GM19239 (cell line): Measurements from ENCODE around the gene FAM228B.
"Not testable (repeated sequence)": the region's sequence is repeated elsewhere in the genome, so short reads cannot be mapped to it uniquely, and the experiment has no call there.

Experiments
- DNase-seq: peaks from one replicate; pipeline ENCODE4 v3.0.0; 2011; ENCODE audit warnings: low spot score; ENCODE audit not compliant: insufficient read length
- FAIRE-seq: peaks from 2 replicates; lab custom pipeline; 2011; peaks lifted over from hg19 to GRCh38; lab: Jason Lieb, UNC

The FAM228B gene

DNA sequence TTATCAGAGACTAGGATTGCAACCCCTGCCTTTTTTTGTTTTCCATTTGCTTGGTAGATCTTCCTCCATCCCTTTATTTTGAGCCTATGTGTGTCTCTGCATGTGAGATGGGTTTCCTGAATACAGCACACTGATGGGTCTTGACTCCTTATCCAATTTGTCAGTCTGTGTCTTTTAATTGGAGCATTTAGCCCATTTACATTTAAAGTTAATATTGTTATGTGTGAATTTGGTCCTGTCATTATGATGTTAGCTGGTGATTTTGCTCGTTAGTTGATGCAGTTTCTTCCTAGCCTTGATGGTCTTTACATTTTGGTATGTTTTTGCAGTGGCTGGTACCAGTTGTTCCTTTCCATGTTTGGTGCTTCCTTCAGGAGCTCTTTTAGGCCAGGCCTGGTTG is 73.9 kb downstream of the FAM228B start:
- FAIRE-seq: not testable (repeated sequence)

DNA sequence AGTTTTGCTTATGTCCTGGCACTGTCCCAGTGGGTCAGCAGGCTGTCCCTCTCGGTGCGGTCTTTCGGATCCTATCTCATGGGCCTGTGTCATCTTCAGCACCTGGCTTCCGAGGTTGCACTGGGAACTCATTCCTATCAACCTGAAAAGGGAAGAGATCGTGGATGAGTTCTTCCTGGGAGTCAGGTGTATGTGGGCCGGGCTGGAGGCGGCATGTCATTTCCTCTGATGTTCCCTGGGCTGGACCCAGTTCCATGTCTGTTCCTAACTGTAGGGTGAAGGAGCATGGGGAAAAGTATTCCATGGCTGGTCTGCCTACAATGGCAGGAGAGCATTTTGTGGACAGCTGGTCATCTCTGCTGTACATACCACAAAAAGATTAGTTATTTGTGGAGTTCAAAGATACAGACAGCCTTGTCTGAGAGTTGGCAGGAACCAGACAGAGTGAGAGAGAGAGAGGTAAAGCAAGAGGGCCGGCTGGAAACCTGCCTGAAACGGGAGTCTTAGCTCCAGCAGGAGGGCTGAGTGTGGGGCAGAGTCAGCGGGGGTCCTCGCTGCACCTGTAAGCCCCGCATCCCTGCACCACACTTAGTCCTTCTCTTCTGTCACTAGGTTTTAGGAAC is 76.8 kb downstream of the FAM228B start:
- FAIRE-seq: no peak

More for the DNA sequence above, 73.9 kb downstream of the FAM228B start:
- not testable (repeated sequence) for DNase-seq

DNA sequence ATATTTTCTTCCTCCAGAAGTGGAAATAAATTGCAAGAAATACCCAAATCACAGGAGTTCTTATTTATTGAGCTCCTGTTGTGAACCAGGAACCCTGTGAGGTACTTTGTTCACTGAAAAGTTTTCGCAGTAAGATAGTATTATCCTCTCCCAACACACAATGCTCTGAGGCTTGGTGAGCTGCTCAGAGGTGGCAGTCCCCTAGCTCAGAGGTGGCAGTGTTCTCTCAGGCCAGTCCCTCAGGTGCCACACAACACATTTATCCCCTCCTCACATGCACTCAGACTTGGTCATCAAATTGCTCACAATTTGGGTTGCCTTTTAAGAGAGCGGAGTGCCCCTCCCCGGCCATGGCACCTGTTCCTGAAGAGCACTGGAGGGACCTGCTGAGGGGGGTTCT is 77.5 kb downstream of the FAM228B start:
- FAIRE-seq (no peak), DNase-seq (no peak)

More for the DNA sequence above, 76.8 kb downstream of the FAM228B start:
- DNase-seq: no peak

DNA sequence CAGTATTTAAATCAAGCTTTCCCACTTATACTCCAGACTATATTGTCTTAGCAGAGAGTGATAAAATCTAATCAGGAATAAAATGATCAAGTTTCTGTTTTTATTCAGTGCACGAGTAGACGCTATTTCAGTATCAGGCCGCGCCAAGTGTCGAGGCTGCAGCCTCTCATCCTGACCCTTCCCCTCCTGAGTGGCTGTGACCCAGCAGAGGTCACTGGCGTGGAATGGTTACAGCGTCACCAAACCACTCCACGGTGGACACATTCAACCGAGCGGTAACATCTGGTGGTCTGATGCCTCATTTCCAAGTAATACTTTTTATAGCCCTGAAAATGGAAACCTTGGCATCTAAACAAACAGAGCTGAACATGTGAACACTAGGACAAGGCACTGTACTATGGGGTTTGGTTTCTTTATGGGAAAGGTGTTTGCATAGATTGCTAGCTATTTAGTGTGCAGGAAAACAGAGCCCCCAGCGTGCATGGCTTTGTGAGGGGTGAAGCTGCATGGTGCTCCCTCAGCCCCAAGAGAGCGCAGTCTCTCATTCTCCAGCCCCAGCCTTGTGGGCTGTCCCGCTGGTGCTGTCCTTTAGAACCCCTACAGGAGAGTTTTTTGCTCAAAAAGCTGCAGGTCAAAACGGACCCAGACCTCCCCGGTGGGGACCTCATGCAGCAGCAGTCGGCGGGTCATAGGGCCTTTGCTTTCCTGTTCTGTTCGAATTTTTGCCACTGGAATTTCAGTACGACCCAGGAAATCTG is 79.9 kb downstream of the FAM228B start:
- FAIRE-seq (no peak), DNase-seq (no peak)

DNA sequence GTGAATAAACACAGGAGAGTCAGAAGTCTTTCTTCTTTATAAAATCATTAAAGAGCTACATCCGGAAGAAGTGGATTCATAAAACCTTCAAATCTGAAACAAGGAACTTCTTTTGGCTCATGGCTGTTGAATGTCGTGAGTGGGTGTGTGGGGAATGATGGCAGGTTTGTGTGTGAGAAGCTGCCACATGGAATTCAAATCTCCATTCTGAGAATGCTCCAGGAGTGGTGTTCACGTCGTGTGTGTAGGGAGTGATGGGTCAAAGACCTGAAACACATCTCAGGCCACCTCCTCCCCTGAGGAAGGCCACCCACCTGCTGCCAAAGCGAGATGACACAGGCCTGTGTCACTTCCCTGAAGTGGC is 80.5 kb downstream of the FAM228B start:
- no peak for DNase-seq
- FAIRE-seq: no peak

DNA sequence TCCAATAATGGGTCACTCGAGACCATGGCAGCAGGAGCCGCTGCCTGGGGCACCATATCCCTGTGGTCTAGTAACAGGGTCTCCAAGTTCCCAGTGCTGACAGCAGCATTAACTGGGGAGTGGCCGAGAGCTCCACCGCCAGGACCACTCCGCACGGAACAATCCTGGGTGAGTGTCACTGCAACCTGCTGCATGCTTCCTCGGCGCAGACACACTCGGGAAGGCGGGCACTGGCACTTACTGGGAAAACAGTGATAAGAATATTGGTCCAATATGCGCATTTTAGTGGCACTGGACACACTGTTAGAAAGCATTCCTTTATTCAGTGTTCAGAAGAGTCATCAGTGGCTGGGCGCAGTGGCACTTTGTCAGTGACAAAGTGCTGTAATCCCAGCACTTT is 81.2 kb downstream of the FAM228B start:
- FAIRE-seq (no peak), DNase-seq (no peak)

DNA sequence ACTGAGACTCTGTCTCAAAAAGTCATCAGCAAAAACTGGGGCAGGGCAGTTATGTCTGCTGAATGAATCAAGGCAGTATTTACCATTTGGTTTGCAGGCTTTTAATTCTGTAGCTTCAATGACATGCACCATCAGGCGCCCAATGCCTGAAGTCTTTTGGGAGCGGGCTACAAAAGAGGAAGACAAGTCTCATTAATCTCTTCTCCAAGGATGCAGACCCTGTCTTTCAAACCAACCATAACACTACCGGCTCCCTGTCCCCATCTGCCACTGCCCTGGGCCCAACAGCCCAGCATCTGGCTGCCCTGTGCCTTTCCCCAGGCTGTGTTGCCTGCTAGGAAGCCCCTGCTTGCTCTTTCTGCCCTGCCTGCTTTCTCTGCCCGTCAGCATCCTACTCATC is 81.9 kb downstream of the FAM228B start:
- FAIRE-seq: no peak
- no peak for DNase-seq

DNA sequence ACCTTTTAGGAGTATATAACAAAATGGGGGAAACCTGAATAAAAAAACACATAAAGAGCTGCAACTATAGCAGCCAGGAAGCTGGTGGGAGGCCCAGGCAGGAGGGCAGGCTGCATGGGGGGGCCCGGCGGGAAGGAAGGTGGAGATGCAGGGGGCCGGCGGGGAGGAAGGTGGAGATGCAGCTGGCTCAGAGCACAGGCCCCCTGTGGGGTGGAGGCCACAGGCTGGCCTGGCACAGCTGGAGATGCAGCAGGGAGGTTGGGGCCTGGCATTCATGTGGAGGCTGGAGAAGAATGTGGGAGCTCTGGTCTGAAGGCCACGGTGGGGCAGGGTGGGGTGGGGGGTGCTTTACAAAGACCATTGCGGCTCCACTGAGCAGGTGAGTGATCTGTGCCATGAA is 83.0 kb downstream of the FAM228B start:
- FAIRE-seq: no peak
- DNase-seq: no peak

DNA sequence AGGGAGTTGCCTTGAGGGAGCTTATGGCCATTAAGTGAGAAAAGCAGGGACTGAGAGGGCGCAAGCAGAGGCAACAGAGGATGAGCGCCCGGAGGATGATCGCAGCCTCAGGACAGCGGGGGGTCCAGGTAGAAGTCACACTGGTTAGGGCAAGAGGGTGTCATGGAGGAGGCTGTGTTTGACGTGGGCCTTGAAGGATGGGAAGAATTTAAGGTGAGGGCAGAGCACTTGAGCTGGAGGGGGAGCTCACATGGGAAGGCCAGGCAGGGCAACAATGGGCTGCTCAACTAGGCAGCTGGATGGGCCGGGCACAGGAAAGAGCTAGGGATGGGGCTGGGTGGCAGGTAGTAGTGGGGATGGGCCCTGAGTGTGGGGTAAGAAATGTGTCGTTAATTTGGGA is 83.4 kb downstream of the FAM228B start:
- FAIRE-seq: no peak
- no peak for DNase-seq

DNA sequence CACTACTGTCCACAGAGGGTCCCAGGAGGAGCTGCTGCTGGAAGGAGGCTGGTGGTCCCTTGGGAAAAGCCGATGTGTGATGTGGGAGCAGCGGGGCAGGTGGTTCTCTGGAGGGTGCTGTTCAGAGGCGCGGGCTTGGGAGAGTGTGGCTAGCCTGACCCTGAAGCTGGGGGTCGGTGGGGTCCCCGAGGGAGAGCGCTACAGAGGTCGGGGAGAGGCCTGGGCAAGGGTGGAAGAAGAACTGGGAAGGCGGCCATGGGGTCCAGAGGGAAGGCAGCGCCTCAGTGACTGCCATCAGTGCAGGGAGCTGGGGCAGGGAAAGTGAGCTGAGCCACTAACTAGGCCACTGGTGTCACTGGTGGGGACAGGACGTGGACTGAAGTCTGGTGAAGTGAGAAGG is 84.1 kb downstream of the FAM228B start:
- FAIRE-seq (no peak), DNase-seq (no peak)

DNA sequence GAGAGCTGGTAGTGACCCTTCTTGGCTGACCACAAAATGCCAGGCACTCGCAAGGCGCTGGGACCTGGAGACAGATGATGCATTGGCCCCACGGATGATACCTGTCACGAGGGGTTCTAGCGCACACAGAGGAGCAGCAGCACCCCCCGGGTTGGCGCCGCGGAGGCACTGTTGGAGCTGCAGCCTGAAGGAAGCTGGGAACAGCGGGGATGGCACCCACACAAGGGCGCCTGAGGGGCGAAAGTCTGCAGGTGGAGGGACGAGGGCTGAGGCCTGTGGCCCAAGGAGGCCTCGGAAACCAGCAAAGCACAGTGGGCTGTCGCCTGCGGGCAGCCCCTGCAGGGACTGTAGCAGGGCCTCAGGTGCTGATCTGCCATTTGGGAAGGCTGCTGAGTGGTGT is 85.2 kb downstream of the FAM228B start:
- DNase-seq (no peak), FAIRE-seq (no peak)

DNA sequence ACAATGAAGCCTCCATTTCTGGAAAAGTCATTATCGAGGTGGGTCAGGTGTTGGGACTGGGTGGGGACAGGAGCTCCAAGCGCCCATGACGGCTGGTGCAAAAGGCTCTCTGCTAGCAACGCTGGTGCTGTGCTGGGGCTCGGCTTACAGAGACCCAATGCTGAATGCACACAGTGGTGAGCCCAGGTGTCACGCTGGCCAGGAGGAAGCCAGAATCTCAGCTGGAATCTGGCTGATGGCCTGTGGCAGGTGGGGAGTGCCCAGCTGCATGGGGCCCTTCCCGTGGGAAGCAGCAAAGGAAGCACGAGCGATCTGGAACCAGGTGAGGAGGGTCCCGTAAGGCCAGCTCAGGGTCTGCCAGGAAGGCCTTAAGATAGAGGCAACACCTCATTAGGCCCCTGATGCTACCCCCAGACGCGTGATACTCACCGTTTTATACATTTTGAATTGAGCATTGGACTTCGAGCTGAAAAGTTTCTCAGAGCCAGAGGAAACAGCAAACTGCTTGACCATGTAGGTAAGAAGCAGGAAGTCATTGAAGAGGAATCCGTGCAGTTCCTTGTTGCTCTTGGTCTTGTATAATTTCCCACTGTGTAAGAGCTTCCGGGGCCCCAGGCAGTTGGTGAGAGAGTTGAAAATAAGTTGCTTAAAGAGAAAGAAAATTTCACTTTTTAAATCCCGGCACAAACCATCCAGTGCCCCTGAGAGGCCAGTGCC is 86.3 kb downstream of the FAM228B start:
- DNase-seq: no peak
- FAIRE-seq: no peak

DNA sequence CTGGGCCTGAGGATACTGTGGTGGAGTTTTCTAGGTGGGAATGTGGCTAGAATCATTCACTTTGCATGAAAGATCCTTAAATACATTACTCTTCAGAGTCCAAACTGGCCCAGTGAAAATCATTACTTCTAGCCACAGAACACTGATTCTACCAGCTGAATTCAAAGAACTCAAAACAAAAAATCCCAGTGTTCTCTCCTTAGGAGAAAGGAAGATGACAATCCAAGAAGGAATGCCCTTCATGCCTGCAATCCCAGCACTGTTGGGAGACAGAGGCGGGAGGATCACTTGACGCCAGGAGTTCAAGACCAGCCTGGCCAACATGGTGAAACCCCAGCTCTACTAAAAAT is 86.8 kb downstream of the FAM228B start:
- DNase-seq: no peak
- FAIRE-seq: no peak

DNA sequence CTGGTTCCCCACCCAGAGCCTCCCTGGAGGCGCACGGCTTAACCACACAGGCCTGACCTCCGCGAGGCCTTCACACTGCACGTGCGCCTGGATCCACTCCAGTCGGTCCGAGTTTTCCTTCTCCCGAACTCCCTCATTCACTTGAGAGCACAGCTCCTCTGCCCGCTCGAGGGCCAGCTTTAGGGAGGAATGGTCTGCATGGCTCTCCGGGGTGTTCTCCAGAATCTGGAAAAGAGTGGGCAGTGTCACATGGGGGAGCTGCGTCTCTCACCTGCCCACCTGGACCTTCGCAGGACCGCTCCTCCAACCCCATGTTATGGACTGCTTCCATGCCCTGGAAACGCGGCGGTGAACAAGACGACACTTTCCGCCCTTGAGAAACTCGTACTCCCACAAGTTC is 87.5 kb downstream of the FAM228B start:
- no peak for FAIRE-seq
- DNase-seq: no peak

DNA sequence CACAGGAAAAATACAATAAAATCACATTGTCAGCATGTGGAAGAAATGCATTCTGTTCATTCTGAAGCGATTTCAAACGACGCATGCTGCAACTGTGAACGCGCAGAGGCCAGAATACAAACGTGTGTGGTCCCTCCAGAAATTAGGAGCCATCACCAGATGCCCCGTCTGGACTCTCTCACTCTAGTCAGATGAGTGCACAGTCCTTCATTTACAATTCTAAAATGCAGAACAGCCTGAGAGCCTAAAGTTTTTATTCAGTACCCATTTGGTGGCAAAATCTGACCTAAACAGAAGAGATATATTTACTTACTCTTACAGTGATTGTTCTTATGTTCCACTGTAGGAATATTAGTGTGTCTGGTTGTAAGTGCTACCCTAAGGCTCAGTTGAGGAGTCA is 88.1 kb downstream of the FAM228B start:
- FAIRE-seq (no peak), DNase-seq (no peak)

DNA sequence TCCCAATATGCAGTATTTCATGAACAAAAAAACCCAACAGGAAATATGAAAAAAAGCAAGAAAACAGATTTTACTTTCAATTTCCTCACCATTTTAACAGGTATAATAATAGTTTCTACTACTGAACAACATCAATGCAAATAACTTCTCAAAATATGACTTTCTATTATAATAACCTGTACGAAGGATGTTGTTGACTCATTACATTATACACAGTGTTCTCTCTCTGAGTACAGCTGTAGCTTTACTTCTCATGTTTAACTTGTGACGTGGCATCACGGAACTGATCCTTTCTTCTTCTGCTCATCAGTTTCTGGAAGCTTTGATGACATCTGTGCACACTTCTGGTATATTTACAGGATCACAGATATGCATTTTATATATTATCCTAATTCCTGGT is 91.6 kb downstream of the FAM228B start:
- DNase-seq (peak; percentile 61), FAIRE-seq (peak; percentile 74)
